HepG2 (cell line): ENCODE results near the gene ATOH7. TPM values are rescaled to one million over a fixed set of nuclear protein-coding genes. Genes with fewer than 3 reads are reported as not detected.

Source experiments
- ATAC-seq: fragments of 200-7000 bp; cut with Tn5 transposase; 3 replicates; pipeline ENCODE4 v1.9.1; 2020; ENCODE audit warnings: mild to moderate bottlenecking, moderate library complexity
- BruUV-seq: library from RNA; stranded (reverse); fragments of 400-500 nt; replicated peaks from 2 replicates; lab custom pipeline; 2021; lab: Mats Ljungman, UMichigan
- CTCF ChIA-PET: fragments of 300-600 bp; formaldehyde crosslinking; extraction: SDS; loops from one replicate; lab custom pipeline; 2021; ENCODE audit warnings: low total read pairs, inconsistent platforms, low intra/inter-chr PET ratio; lab: Yijun Ruan, JAX
- POLR2A ChIA-PET: fragments of 350-600 bp; sonication (Branson Sonifier 250); formaldehyde crosslinking; loops from one replicate; lab custom pipeline; 2020; ENCODE audit warnings: antibody characterized with exemption, inconsistent platforms; lab: Yijun Ruan, JAX
- DNase-seq: peaks from one replicate; pipeline ENCODE4 v3.0.0-alpha.2; 2015; ENCODE audit warnings: low spot score
- FAIRE-seq: peaks from 3 replicates; lab custom pipeline; 2011; peaks lifted over from hg19 to GRCh38; lab: Jason Lieb, UNC
- H2AFZ ChIP-seq: one replicate; pipeline ENCODE4 v1.6.1; 2011; ENCODE audit warnings: low read length, inconsistent platforms
- H3K27ac ChIP-seq: fragments of 300-600 bp; 3 replicates; pipeline ENCODE4 v1.8.0; 2011; ENCODE audit warnings: mixed run types, mild to moderate bottlenecking, mixed read lengths, low read length, inconsistent platforms; ENCODE audit not compliant: insufficient read depth; ENCODE audit errors: extremely low read length
- H3K27me3 ChIP-seq, 2 experiments: fragments of 200-600 bp in 1 of 2; 2 replicates in 1 of 2; 3 replicates in 1 of 2; pipeline versions ENCODE4 v1.6.0 to v1.8.0; 2011; ENCODE audit warnings: low read length in 2 of 2, mild to moderate bottlenecking in 2 of 2, moderate library complexity in 2 of 2, inconsistent platforms in 1 of 2; ENCODE audit not compliant: insufficient read depth in 2 of 2, control insufficient read depth in 1 of 2
- H3K36me3 ChIP-seq, 2 experiments: fragments of 200-600 bp in 1 of 2; replicated peaks in 1 of 2; 2 replicates in 1 of 2; 3 replicates in 1 of 2; pipeline versions ENCODE4 v1.5.1 to v1.8.0; 2011; ENCODE audit warnings: low read length in 2 of 2, inconsistent platforms in 1 of 2; ENCODE audit not compliant: insufficient read depth in 2 of 2, control insufficient read depth in 1 of 2
- H3K4me1 ChIP-seq: 2 replicates; pipeline ENCODE4 v1.5.1; 2012; ENCODE audit warnings: low read length, inconsistent platforms; ENCODE audit not compliant: insufficient read depth
- H3K4me2 ChIP-seq: 2 replicates; pipeline ENCODE4 v1.6.0; 2011; ENCODE audit warnings: low read depth, low read length, inconsistent platforms
- H3K4me3 ChIP-seq, 3 experiments: fragments of 200-600 bp in 1 of 3; sonication (generic), shearing (Covaris generic) in 1 of 3; replicated peaks in 1 of 3; 2 replicates each; pipeline ENCODE4 v1.5.1; 2011 to 2016; ENCODE audit warnings: low read length in 3 of 3, inconsistent platforms in 2 of 3, low read depth in 2 of 3, mild to moderate bottlenecking in 2 of 3, control low read depth in 1 of 3, mixed read lengths in 1 of 3; ENCODE audit not compliant: insufficient read depth in 1 of 3
- H3K79me2 ChIP-seq: one replicate; pipeline ENCODE4 v1.6.1; 2011; ENCODE audit warnings: low read length, inconsistent platforms; ENCODE audit not compliant: insufficient read depth
- H3K9ac ChIP-seq: 2 replicates; pipeline ENCODE4 v1.6.0; 2011; ENCODE audit warnings: mild to moderate bottlenecking, low read depth, low read length, inconsistent platforms; ENCODE audit not compliant: insufficient read depth
- H3K9me3 ChIP-seq: 2 replicates; pipeline ENCODE4 v1.5.1; 2012; ENCODE audit warnings: mild to moderate bottlenecking, low read length
- H4K20me1 ChIP-seq: 2 replicates; pipeline ENCODE4 v1.6.0; 2011; ENCODE audit warnings: inconsistent platforms, mild to moderate bottlenecking, low read length, moderate library complexity; ENCODE audit not compliant: insufficient read depth
- GABPB1 ChIP-seq: IDR thresholded peaks from 2 replicates; pipeline ENCODE4 v1.6.1; 2016; ENCODE audit warnings: mild to moderate bottlenecking, missing genetic modification reagents, moderate library complexity, missing compliant biosample characterization
- HNRNPLL ChIP-seq: fragments of 200-400 bp; formaldehyde crosslinking; IDR thresholded peaks from 2 replicates; pipeline ENCODE4 v1.6.1; 2017; ENCODE audit warnings: mild to moderate bottlenecking, low read depth, low read length; ENCODE audit not compliant: poor library complexity, severe bottlenecking
- IKZF4 ChIP-seq: sonication (generic); formaldehyde crosslinking; IDR thresholded peaks from 2 replicates; pipeline ENCODE4 v1.5.1; 2020; ENCODE audit warnings: borderline replicate concordance, mild to moderate bottlenecking, low read depth, missing genetic modification reagents; ENCODE audit errors: not compliant biosample characterization
- MAFK ChIP-seq, 2 experiments: IDR thresholded peaks in 1 of 2; conservative IDR thresholded peaks in 1 of 2; 2 replicates each; pipeline ENCODE4 v1.6.1; 2011; ENCODE audit warnings: improper control_type of control experiment in 2 of 2, low read length in 2 of 2
- MYNN ChIP-seq: sonication (generic); formaldehyde crosslinking; IDR thresholded peaks from 2 replicates; pipeline ENCODE4 v1.4.0; 2020; ENCODE audit warnings: mild to moderate bottlenecking, low read depth, missing genetic modification reagents
- NR1H2 ChIP-seq: sonication (generic); formaldehyde crosslinking; IDR thresholded peaks from 2 replicates; pipeline ENCODE4 v1.8.1; 2022; ENCODE audit warnings: low read depth, missing genetic modification reagents, borderline replicate concordance
- TBX2 ChIP-seq: sonication (generic); formaldehyde crosslinking; IDR thresholded peaks from 2 replicates; pipeline ENCODE4 v1.5.0; 2020; ENCODE audit warnings: missing genetic modification reagents, mild to moderate bottlenecking, borderline replicate concordance
- ZBTB1 ChIP-seq: sonication (generic); formaldehyde crosslinking; IDR thresholded peaks from 2 replicates; pipeline ENCODE4 v1.4.0; 2020; ENCODE audit warnings: missing genetic modification reagents, borderline replicate concordance
- ZNF292 ChIP-seq: sonication (generic); formaldehyde crosslinking; IDR thresholded peaks from 2 replicates; pipeline ENCODE4 v1.8.1; 2022; ENCODE audit warnings: mild to moderate bottlenecking, low read depth, missing genetic modification reagents, borderline replicate concordance
- WGBS: methylation state at CpG from one replicate; pipeline ENCODE4 v1.1.6; 2017; ENCODE audit warnings: low lambda C conversion rate; 5-methylcytosine and 5-hydroxymethylcytosine counted together
- in situ Hi-C: cut with HindIII; loops from 2 replicates; pipeline ENCODE4 v1.10.0; 2017; ENCODE audit warnings: low pct_unique_long_range_greater_than_20kb; ENCODE audit not compliant: extremely low pct_ligation_motif_present
- intact Hi-C: fragments of 100-400 bp; cut with micrococcal nuclease; formaldehyde crosslinking; loops from one replicate; pipeline ENCODE4 v1.10.0; 2022; ENCODE audit not compliant: unreplicated experiment
- polyA plus RNA-seq, 8 experiments: library from polyadenylated mRNA; depleted of rRNA in 3 of 8; stranded (reverse) in 7 of 8; unstranded in 1 of 8; fragments of >200 nt; fragmentation: Illumina TruSeq in 4 of 8; extraction: Trizol in 4 of 8; gene quantifications; 2 replicates each; pipeline versions ENCODE4 v1.2.1 to v1.2.3, GENCODE V29; 2011 to 2016; ENCODE audit warnings: low read depth in 4 of 8, missing spikeins in 1 of 8, mixed read lengths in 1 of 8; ENCODE audit not compliant: insufficient read depth in 1 of 8
- total RNA-seq, 5 experiments: library from RNA; depleted of rRNA; stranded (reverse); fragments of >200 nt; fragmentation: Illumina TruSeq; extraction: Trizol; gene quantifications; 2 replicates each; pipeline ENCODE4 v1.2.3, GENCODE V29; 2016; ENCODE audit warnings: low read depth in 1 of 5
- TF ChIP-seq, protein P1 (sequence below): sonication (generic); formaldehyde crosslinking; IDR thresholded peaks from 2 replicates; pipeline ENCODE4 v1.4.0; 2020; ENCODE audit warnings: missing genetic modification reagents, borderline replicate concordance

ATOH7 gene
- total and polyA plus RNA-seq, 2 of the 13 experiments (the other 11 are each of a cell fraction or from before 2014, with no cell fraction given): 0.07 to 0.11 TPM

- in situ Hi-C loops: no loop called here
- whole genome bisulfite sequencing: 1% methylated on average over 3 of the region's 3 CpGs
- FAIRE-seq (no peak), ATAC-seq (no peak), DNase-seq (no peak)
- TF ChIP-seq TBX2 (CRISPR knock-in tag) (no peak), NR1H2 (CRISPR knock-in tag) (no peak), GABPB1 (CRISPR knock-in tag) (no peak), IKZF4 (CRISPR knock-in tag) (no peak), MAFK (conservative IDR thresholded peaks at IDR 0.05 in 1 of 2, IDR thresholded peaks at IDR 0.05 in 1 of 2; ENCODE audit: low read length in 2 of 2) (peak in 1 of 2 experiments; percentile 33; a peak in 1 of 4 replicates), MYNN (no peak), ZBTB1 (no peak)
- TF ChIP-seq, protein P1, sequence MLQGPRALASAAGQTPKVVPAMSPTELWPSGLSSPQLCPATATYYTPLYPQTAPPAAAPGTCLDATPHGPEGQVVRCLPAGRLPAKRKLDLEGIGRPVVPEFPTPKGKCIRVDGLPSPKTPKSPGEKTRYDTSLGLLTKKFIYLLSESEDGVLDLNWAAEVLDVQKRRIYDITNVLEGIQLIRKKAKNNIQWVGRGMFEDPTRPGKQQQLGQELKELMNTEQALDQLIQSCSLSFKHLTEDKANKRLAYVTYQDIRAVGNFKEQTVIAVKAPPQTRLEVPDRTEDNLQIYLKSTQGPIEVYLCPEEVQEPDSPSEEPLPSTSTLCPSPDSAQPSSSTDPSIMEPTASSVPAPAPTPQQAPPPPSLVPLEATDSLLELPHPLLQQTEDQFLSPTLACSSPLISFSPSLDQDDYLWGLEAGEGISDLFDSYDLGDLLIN: no peak
- POLR2A ChIA-PET: no interaction called here
- Histone ChIP-seq H3K4me2 (no peak overlapping the region), H3K9ac (no peak overlapping the region), H3K79me2 (no peaks in the 10 kb centered on the region), H3K27ac (no peak overlapping the region), H2AFZ (no peak overlapping the region), H3K4me1 (peaks cover under 1% of the 10 kb centered on the region; the same call in 1 of the 2 replicates), H3K4me3 (no peak overlapping the region), H4K20me1 (no peaks in the 10 kb centered on the region), H3K27me3 (peaks cover 0 to 14% of the 10 kb centered on the region in 2 experiments; a peak in 2 of 5 replicates), H3K9me3 (no peaks in the 10 kb centered on the region), H3K36me3 (no peaks in the 10 kb centered on the region)
- BruUV-seq: no TSS peak
- CTCF ChIA-PET: no interaction called here
- intact Hi-C loops: no loop called here
These were observed 5.3 kb upstream of the ATOH7 start for GRCh38 chr10:68237173-68237572.

DNA sequence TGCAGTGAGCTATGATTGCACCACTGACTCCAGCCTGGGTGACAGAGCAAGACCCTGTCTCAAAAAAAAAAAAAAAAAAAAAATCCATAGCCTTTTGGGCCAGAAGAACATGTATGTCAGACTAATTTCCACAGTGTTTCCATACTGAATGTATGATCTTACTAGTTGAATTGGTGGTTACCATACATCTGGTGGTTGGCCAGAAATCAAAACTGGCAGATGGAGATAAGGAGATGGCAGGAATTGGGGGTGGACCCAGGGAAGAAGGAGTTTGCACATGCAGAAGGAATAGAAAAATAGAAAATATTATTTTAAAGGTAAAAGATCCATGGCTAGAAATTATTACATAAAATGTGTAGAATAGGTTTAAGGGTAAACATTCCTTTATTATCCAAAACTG lies 3.7 kb upstream of the ATOH7 start:
- in situ Hi-C loops (no loop called here), intact Hi-C loops (no loop called here)
- DNase-seq (no peak), FAIRE-seq (no peak), ATAC-seq (no peak)
- ChIA-PET CTCF (no interaction called here), POLR2A (no interaction called here)
- no peaks in the 10 kb centered on the region for H4K20me1 ChIP-seq
- no peaks in the 10 kb centered on the region for H3K9me3 ChIP-seq
- BruUV-seq: no TSS peak
- no peak overlapping the region for H3K4me3 ChIP-seq
- no peak overlapping the region for H3K9ac ChIP-seq
- no peak for TF ChIP-seq HNRNPLL
- no peak for TF ChIP-seq ZNF292
- no peak overlapping the region for H2AFZ ChIP-seq
- H3K79me2 ChIP-seq: no peaks in the 10 kb centered on the region
- H3K36me3 ChIP-seq: no peaks in the 10 kb centered on the region
- H3K4me2 ChIP-seq: no peak overlapping the region
- H3K4me1 ChIP-seq: peaks cover 16% of the 10 kb centered on the region
- H3K27me3 ChIP-seq: peaks cover 0 to 28% of the 10 kb centered on the region in 2 experiments; a peak in 3 of 5 replicates
- H3K27ac ChIP-seq: no peak overlapping the region
